ENCODE data around the gene BCL2A1.
"Not testable (repeated sequence)": the region's sequence is repeated elsewhere in the genome, so short reads cannot be mapped to it uniquely, and the experiment has no call there.

The BCL2A1 gene

GRCh38 chr15:79970624-79971434 is at the start of gene BCL2A1:
TSS of gene BCL2A1 (minus strand) at chr15:79971196. CDS start at chr15:79971119, 77 bp downstream.
- peak; percentile 84 for DNase-seq

GRCh38 chr15:80020731-80021130 is 49.7 kb upstream of the BCL2A1 start:
- no peak for DNase-seq

- DNase-seq: not testable (repeated sequence)
Observed at GRCh38 chr15:80020149-80020548, 49.2 kb upstream of the BCL2A1 start.

DNA sequence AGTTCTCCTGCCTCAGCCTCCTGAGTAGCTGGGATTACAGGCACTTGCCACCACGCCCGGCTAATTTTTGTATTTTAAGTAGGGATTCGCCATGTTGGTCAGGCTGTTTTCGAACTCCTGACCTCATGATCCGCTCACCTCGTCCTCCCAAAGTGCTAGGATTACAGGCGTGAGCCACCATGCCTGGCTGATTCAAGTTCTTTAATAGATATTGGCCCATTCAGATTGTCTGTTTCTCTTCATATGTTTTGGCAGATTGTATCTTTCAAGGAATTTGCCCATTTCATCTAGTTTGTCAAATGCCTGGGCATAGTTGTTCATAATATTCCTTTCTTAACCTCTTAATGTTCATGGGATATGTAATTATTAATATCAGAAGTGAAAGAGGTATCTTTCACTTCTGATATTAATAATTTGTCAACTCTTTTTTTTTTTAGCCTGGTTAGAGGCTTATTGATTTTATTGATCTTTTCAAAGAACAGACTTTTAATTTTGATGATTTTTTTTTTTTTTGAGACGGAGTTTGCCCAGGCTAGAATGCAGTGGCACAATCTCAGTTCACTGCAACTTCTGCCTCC is 48.3 kb upstream of the BCL2A1 start:
- DNase-seq: no peak

GRCh38 chr15:80017139-80017538 is 46.1 kb upstream of the BCL2A1 start:
- not testable (repeated sequence) for DNase-seq

DNA sequence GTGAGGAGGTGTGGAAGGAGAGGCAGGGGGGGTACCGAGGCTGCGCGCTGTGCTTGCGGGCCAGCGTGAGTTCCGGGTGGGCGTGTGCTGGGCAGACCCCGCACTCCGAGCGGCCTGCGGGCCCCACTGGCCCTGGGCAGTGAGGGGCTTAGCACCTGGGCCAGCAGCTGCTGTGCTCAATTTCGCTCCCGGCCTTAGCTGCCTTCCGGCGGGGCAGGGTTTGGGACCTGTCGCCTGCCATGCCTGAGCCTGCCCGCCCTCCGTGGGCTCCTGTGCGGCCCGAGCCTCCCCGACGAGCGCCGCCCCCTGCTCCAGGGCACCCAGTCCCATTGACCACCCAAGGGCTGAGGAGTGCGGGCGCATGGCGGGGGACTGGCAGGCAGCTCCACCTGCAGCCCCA is 45.5 kb upstream of the BCL2A1 start:
- not testable (repeated sequence) for DNase-seq

DNA sequence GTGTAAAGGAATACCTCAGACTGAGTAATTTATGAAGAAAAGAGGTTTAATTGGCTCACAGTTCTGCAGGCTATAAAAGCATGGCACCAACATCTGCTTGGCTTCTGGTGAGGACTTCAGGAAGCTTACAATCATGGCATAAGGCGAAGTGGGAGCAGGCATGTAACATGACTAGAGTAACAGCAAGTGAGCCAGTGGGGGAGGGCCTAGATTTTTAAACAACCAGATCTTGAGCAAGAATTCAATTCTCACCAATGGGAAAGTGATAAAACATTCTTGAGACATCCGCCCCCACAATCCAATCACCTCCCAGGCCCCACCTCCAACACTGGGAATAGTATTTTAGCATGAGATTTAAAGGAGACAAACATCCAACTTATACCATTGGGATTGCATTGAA is 44.2 kb upstream of the BCL2A1 start:
- DNase-seq: no peak

- DNase-seq: not testable (repeated sequence)
Observed at GRCh38 chr15:80014186-80014585, 43.2 kb upstream of the BCL2A1 start.

DNA sequence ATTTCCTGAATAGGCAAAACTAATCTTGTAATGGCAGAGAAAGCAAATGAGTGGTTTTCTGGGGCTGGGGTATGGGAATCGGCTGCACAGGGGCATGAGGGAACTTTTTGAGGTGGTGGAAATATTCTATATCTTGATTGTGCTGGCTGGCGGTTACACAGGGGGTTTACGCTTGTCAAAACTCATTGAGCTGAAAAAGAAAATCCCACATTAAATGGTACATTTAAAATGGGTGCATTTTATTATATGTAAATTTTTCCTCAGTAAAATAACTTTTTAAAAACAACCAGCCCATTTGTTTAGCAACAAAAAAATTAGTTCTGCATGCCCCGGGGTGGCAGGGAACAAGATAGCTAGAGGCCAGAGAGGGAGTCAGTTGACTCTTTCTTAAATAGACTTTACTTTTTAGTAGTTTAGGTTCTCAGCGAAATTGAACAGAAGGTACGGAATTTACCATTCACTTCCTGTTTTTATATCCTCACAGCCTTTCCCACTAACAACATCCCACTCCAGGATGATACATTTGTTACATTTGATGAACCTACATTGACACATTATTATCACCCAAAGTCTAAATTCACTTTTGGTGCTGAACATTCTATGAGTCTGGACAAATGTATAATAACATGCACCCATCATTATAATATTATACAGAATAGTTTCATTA is 41.2 kb upstream of the BCL2A1 start:
- no peak for DNase-seq

- no peak for DNase-seq
Observed at GRCh38 chr15:80011596-80011995, 40.6 kb upstream of the BCL2A1 start.

DNA sequence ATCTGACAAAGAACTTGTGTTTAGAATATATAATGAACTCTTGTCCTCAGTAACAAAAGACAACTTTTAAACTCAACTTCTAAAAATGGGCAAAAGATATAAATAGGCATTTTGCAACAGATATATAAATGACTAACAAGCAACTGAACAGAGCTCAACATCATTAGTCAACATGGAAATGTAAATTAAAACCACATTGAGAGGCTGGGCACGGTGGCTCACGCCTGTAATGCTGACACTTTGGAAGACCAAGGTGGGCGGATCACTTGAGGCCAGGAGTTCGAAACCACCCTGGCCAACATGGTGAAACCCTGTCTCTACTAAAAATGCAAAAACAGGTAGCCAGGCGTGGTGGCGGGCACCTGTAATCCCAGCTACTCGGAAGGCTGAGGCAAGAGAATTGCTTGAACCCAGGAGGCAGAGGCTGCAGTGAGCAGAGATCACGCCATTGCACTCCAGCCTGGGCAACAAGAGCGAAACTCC is 40.1 kb upstream of the BCL2A1 start:
- DNase-seq: not testable (repeated sequence)

DNA sequence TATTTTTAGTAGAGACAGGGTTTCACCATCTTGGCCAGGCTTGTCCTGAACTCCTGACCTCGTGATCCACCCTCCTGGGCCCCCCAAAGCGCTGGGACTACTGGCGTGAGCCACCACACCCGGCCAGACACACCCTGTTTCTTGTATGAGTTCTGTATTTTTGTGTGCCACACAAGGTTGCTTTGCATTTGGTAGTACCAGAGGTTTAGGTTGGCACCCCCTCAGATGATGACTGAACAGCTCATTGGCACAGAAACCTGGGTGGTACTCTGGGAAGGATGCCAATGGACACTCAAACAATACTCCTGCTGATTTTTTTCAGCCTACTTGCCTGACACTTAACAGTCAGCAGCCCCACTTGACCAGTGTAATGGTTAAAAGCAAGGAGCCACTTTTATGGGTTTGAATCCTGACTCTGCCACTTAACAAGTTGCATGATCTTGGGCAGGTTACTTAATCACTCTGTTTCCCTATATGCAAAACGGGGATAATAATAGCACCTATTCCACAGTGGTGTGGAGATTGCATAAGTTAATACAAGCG is 39.2 kb upstream of the BCL2A1 start:
- DNase-seq: no peak

- no peak for DNase-seq
Observed at GRCh38 chr15:80007532-80007931, 36.5 kb upstream of the BCL2A1 start.

- DNase-seq: no peak
Observed at GRCh38 chr15:80006946-80007345, 36.0 kb upstream of the BCL2A1 start.

- DNase-seq: no peak
Observed at GRCh38 chr15:80003934-80004472, 33.0 kb upstream of the BCL2A1 start.

DNA sequence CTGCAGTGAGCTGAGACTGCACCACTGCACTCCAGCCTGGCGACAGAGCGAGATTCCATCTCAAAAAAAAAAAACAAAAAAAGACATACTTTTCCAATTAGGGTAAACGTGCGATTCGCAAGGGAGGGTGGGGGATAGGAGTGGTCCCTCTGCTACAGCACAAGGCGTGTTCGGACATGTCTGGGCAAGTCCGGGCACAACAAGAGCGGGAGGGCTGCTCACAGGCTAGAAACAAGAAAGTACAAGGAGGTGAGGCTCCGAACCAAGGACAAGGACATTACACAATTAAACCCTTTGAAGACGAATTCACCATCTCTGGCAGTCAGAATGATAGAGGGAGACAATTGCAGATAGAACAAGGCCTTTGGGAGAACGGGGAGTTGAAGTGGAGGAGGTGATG is 32.2 kb upstream of the BCL2A1 start:
- no peak for DNase-seq

- DNase-seq: no peak
Observed at GRCh38 chr15:80002267-80002666, 31.3 kb upstream of the BCL2A1 start.

DNA sequence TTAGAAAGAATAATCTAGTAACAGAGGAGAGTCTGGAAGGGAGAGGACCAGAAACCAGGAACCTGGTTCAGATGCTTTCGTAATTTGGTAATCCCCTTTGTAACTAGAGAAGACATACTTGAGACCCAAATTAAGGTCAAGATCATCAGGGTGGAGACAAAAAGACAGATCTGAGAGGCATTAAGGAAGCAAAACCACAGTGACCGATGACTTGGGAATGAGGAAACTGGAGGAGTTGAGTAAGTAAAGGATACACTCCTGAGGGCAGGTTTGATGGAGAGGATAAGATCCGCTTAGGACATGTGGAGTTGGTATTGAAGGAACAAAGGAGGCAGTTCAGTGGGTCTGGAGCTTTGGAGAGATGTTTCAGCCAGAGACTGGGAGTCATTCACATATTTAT is 23.6 kb upstream of the BCL2A1 start:
- DNase-seq: no peak

DNA sequence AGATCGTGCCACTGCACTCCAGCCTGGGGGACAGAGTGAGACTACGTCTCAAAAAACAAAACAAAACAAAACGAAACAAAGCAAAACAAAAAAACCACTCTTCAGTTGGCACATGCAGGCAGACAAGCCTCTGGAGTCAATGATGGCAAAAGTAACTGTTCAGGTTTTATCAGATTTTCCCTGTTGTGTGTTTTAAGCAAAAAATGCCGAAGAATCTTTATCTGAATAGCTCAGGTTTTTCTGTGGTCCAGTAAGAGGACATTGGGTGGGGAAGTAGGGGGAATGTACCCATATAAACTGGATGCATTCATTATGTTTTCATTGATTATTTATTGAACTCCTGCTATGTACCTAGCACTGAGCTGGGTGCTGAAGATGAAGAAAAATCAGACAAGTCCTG is 20.8 kb upstream of the BCL2A1 start:
- no peak for DNase-seq

DNA sequence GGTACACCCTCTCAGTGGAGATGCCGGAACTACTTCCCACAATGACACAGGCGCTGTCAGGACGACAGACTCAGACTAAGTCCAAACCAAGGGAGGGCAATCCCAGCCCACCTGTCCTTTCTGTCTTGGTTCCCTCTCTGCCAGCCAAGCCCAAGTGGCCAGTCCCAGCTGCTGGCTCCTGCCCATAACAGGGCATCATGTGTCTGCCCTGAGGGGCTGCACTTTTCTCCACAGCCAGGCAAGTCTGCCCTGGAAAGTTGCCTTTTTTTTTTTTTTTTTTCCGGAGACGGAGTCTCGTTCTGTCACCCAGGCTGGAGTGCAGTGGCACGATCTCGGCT is 20.0 kb upstream of the BCL2A1 start:
- DNase-seq: no peak

GRCh38 chr15:79990280-79990996 is 19.4 kb upstream of the BCL2A1 start:
- no peak for DNase-seq

DNA sequence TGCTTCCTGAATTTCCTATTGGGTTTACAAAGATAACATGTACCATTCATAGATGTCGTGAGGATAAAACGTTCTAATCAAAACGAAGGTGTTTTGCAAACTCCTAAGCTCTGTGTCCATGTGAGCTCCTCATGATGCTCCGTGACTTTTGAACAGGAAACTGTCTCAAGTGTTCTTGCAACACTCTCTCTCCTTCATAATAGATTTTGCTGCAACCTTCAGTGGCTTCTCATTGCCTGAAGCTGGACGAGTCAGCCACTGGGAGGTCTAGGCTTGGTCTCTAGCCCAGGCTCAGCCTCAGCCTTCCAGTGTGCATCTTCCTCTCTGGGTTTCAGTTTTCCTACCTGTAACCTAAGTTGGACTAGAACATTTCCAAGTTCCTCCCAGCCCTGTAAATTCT is 18.7 kb upstream of the BCL2A1 start:
- DNase-seq: no peak

- no peak for DNase-seq
Observed at GRCh38 chr15:79989183-79989582, 18.2 kb upstream of the BCL2A1 start.
